Raji (cell line): ENCODE results near the gene GAGE12C.
"Not testable (repeated sequence)": the region's sequence is repeated elsewhere in the genome, so short reads cannot be mapped to it uniquely, and the experiment has no call there.

Experiments
- POLR2A ChIP-seq: IDR thresholded peaks from 2 replicates; pipeline ENCODE4 v1.6.1; 2011; ENCODE audit warnings: low read depth, low read length, control low read depth; ENCODE audit not compliant: insufficient read depth

The GAGE12C gene, protein sequence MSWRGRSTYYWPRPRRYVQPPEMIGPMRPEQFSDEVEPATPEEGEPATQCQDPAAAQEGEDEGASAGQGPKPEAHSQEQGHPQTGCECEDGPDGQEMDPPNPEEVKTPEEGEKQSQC

DNA sequence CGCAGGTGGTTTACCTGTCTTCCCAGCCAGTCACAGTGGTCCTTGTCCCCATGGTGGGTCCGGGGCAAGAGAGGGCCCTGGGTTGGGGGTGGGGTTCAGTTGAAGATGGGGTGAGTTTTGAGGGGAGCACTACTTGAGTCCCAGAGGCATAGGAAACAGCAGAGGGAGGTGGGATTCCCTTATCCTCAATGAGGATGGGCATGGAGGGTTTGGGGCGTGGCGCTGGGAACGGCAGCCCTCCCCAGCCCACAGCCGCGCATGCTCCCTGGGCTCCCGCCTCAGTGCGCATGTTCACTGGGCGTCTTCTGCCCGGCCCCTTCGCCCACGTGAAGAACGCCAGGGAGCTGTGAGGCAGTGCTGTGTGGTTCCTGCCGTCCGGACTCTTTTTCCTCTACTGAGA is at the start of gene GAGE12C:
Gene GAGE12C (plus strand): TSS at position 301 of the 400 bp plus-strand sequence. CDS start 1,155 bp downstream, outside the sequence.
- TF ChIP-seq POLR2A, result not testable (repeated sequence)

DNA sequence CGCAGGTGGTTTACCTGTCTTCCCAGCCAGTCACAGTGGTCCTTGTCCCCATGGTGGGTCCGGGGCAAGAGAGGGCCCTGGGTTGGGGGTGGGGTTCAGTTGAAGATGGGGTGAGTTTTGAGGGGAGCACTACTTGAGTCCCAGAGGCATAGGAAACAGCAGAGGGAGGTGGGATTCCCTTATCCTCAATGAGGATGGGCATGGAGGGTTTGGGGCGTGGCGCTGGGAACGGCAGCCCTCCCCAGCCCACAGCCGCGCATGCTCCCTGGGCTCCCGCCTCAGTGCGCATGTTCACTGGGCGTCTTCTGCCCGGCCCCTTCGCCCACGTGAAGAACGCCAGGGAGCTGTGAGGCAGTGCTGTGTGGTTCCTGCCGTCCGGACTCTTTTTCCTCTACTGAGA is 9.5 kb downstream of the GAGE12C start, which contains the start of gene GAGE12D:
Gene GAGE12D (plus strand): TSS at position 301 of the 400 bp plus-strand sequence. CDS start 1,155 bp downstream, outside the sequence.
- TF ChIP-seq POLR2A, result not testable (repeated sequence)

DNA sequence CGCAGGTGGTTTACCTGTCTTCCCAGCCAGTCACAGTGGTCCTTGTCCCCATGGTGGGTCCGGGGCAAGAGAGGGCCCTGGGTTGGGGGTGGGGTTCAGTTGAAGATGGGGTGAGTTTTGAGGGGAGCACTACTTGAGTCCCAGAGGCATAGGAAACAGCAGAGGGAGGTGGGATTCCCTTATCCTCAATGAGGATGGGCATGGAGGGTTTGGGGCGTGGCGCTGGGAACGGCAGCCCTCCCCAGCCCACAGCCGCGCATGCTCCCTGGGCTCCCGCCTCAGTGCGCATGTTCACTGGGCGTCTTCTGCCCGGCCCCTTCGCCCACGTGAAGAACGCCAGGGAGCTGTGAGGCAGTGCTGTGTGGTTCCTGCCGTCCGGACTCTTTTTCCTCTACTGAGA is 19.0 kb downstream of the GAGE12C start, which contains the start of gene GAGE12E:
Gene GAGE12E (plus strand): TSS at position 301 of the 400 bp plus-strand sequence. CDS start 1,155 bp downstream, outside the sequence.
- not testable (repeated sequence) for TF ChIP-seq POLR2A

DNA sequence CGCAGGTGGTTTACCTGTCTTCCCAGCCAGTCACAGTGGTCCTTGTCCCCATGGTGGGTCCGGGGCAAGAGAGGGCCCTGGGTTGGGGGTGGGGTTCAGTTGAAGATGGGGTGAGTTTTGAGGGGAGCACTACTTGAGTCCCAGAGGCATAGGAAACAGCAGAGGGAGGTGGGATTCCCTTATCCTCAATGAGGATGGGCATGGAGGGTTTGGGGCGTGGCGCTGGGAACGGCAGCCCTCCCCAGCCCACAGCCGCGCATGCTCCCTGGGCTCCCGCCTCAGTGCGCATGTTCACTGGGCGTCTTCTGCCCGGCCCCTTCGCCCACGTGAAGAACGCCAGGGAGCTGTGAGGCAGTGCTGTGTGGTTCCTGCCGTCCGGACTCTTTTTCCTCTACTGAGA is 28.6 kb downstream of the GAGE12C start, which contains the start of gene GAGE12F:
Gene GAGE12F (plus strand): TSS at position 301 of the 400 bp plus-strand sequence. CDS start 1,155 bp downstream, outside the sequence.
- not testable (repeated sequence) for TF ChIP-seq POLR2A

DNA sequence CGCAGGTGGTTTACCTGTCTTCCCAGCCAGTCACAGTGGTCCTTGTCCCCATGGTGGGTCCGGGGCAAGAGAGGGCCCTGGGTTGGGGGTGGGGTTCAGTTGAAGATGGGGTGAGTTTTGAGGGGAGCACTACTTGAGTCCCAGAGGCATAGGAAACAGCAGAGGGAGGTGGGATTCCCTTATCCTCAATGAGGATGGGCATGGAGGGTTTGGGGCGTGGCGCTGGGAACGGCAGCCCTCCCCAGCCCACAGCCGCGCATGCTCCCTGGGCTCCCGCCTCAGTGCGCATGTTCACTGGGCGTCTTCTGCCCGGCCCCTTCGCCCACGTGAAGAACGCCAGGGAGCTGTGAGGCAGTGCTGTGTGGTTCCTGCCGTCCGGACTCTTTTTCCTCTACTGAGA is 38.1 kb downstream of the GAGE12C start, which contains the start of gene GAGE12G:
Gene GAGE12G (plus strand): TSS at position 301 of the 400 bp plus-strand sequence. CDS start 1,155 bp downstream, outside the sequence.
- not testable (repeated sequence) for TF ChIP-seq POLR2A

DNA sequence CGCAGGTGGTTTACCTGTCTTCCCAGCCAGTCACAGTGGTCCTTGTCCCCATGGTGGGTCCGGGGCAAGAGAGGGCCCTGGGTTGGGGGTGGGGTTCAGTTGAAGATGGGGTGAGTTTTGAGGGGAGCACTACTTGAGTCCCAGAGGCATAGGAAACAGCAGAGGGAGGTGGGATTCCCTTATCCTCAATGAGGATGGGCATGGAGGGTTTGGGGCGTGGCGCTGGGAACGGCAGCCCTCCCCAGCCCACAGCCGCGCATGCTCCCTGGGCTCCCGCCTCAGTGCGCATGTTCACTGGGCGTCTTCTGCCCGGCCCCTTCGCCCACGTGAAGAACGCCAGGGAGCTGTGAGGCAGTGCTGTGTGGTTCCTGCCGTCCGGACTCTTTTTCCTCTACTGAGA is 47.7 kb downstream of the GAGE12C start, which contains the start of gene GAGE12H:
Gene GAGE12H (plus strand): TSS at position 301 of the 400 bp plus-strand sequence. CDS start 1,155 bp downstream, outside the sequence.
- TF ChIP-seq POLR2A, result not testable (repeated sequence)
